Hepatocyte (in vitro differentiated cells): Measurements from ENCODE around the gene REV1. TPM values are rescaled to one million over a fixed set of nuclear protein-coding genes. Genes with fewer than 3 reads are reported as not detected.

ENCODE experiments used
- DNase-seq: peaks from one replicate; pipeline ENCODE4 v3.0.0-alpha.2; 2016; ENCODE audit warnings: low spot score
- H2AFZ ChIP-seq: fragments of 200-600 bp; sonication (generic); 2 replicates; pipeline ENCODE4 v1.6.0; 2016; ENCODE audit warnings: antibody characterized with exemption, mild to moderate bottlenecking
- H3K27ac ChIP-seq: fragments of 200-600 bp; sonication (generic); 2 replicates; pipeline ENCODE4 v1.5.1; 2016; ENCODE audit warnings: mild to moderate bottlenecking
- H3K27me3 ChIP-seq: fragments of 200-600 bp; sonication (generic); 2 replicates; pipeline ENCODE4 v1.6.1; 2016
- H3K36me3 ChIP-seq: fragments of 200-600 bp; sonication (generic); replicated peaks from 2 replicates; pipeline ENCODE4 v1.5.1; 2016; ENCODE audit warnings: low read depth; ENCODE audit not compliant: insufficient read depth
- H3K4me1 ChIP-seq: fragments of 200-600 bp; sonication (generic); 2 replicates; pipeline ENCODE4 v1.5.1; 2016; ENCODE audit warnings: mild to moderate bottlenecking, moderate library complexity; ENCODE audit not compliant: insufficient read depth
- H3K4me2 ChIP-seq: fragments of 200-600 bp; sonication (generic); 2 replicates; pipeline ENCODE4 v1.6.0; 2016
- H3K4me3 ChIP-seq: fragments of 200-600 bp; sonication (generic); 2 replicates; pipeline ENCODE4 v1.5.1; 2016; ENCODE audit warnings: mild to moderate bottlenecking
- H3K79me2 ChIP-seq: fragments of 200-600 bp; sonication (generic); 2 replicates; pipeline ENCODE4 v1.6.0; 2017; ENCODE audit warnings: mild to moderate bottlenecking
- H3K9me2 ChIP-seq: fragments of 200-600 bp; sonication (generic); replicated peaks from 2 replicates; pipeline ENCODE4 v1.6.0; 2017; ENCODE audit warnings: mild to moderate bottlenecking; ENCODE audit not compliant: insufficient read depth
- H3K9me3 ChIP-seq: fragments of 200-600 bp; sonication (generic); 2 replicates; pipeline ENCODE4 v1.5.1; 2016; ENCODE audit warnings: low read depth, mild to moderate bottlenecking
- H4K20me1 ChIP-seq: fragments of 200-600 bp; sonication (generic); 2 replicates; pipeline ENCODE4 v1.6.0; 2016; ENCODE audit warnings: mild to moderate bottlenecking; ENCODE audit not compliant: insufficient read depth, poor library complexity, severe bottlenecking
- CTCF ChIP-seq: fragments of 200-600 bp; sonication (generic); IDR thresholded peaks from 2 replicates; pipeline ENCODE4 v1.5.1; 2016; ENCODE audit warnings: antibody characterized with exemption, mild to moderate bottlenecking; ENCODE audit not compliant: poor library complexity
- EZH2 ChIP-seq: fragments of 200-600 bp; sonication (generic); IDR thresholded peaks from 2 replicates; pipeline ENCODE4 v1.6.1; 2016; ENCODE audit warnings: antibody characterized with exemption, mild to moderate bottlenecking, borderline replicate concordance
- EZH2phosphoT487 ChIP-seq: fragments of 200-600 bp; sonication (generic); IDR thresholded peaks from one replicate; pipeline ENCODE4 v1.6.1; 2018; ENCODE audit warnings: antibody characterized with exemption, mild to moderate bottlenecking, low read depth, moderate library complexity; ENCODE audit not compliant: unreplicated experiment, severe bottlenecking
- WGBS: methylation state at CpG from one replicate; pipeline ENCODE4 v1.1.6; 2016; ENCODE audit warnings: low lambda C conversion rate; ENCODE audit errors: missing lambda C conversion rate; 5-methylcytosine and 5-hydroxymethylcytosine counted together
- polyA plus RNA-seq: library from polyadenylated mRNA; unstranded; fragments of >200 nt; fragmentation: Nextera tagmentation; extraction: Ambion mirVana; gene quantifications from 2 replicates; pipeline ENCODE4 v1.2.1, GENCODE V29; 2016
- total RNA-seq: library from RNA; depleted of rRNA; stranded (reverse); fragments of >200 nt; gene quantifications from 2 replicates; pipeline ENCODE4 v1.2.3, GENCODE V29; 2014

REV1 gene
- total and polyA plus RNA-seq, 2 experiments from 2014 or later, result 25.9 to 31.2 TPM

- DNase-seq, result no peak
- Histone ChIP-seq H3K36me3 (no peaks in the 10 kb centered on the region), H3K9me3 (no peaks in the 10 kb centered on the region), H3K27me3 (no peaks in the 10 kb centered on the region), H3K27ac (no peak overlapping the region), H3K9me2 (no peaks in the 10 kb centered on the region), H3K4me3 (no peak overlapping the region), H3K4me1 (no peaks in the 10 kb centered on the region), H3K79me2 (peaks cover 16% of the 10 kb centered on the region), H4K20me1 (no peaks in the 10 kb centered on the region), H2AFZ (no peak overlapping the region), H3K4me2 (no peak overlapping the region)
- WGBS, result 69% methylated on average over 4 of the region's 4 CpGs
- TF ChIP-seq EZH2, result no peak
- no peak for TF ChIP-seq EZH2phosphoT487
- TF ChIP-seq CTCF, result no peak
Observed at GRCh38 chr2:99445065-99445464, 44.8 kb downstream of the REV1 start.

GRCh38 chr2:99444222-99444621 is 45.6 kb downstream of the REV1 start:
- WGBS, result 100% methylated on average over 2 of the region's 2 CpGs
- TF ChIP-seq EZH2 (no peak), CTCF (no peak), EZH2phosphoT487 (no peak)
- H3K4me1 ChIP-seq, result no peaks in the 10 kb centered on the region
- H4K20me1 ChIP-seq, result no peaks in the 10 kb centered on the region
- DNase-seq, result no peak
- H2AFZ ChIP-seq, result no peak overlapping the region
- no peaks in the 10 kb centered on the region for H3K9me3 ChIP-seq
- H3K4me2 ChIP-seq, result no peak overlapping the region
- H3K36me3 ChIP-seq, result no peaks in the 10 kb centered on the region
- H3K79me2 ChIP-seq, result peaks cover 16% of the 10 kb centered on the region
- no peak overlapping the region for H3K27ac ChIP-seq
- no peaks in the 10 kb centered on the region for H3K9me2 ChIP-seq
- no peak overlapping the region for H3K4me3 ChIP-seq
- no peaks in the 10 kb centered on the region for H3K27me3 ChIP-seq

DNA sequence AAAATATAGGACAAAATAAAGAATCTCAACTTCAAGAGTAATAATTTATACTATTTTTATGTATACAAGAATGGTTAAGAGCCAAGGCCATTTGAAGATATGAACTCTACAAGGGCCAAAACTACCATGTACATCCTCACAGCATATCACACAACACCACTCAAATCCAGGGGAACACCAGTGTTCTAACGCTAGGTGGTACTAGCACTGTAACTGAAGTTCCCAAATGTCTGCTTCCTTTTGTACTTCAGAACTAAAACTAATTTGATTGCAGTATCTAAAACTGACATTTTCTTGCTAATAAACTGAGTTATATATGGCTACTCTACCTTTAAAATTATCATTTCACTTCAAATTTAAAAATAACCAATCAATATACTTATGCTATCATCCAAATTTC is 47.0 kb downstream of the REV1 start:
- Histone ChIP-seq H4K20me1 (no peaks in the 10 kb centered on the region), H3K79me2 (peaks cover 16% of the 10 kb centered on the region), H3K36me3 (no peaks in the 10 kb centered on the region), H3K9me3 (no peaks in the 10 kb centered on the region), H3K4me1 (no peaks in the 10 kb centered on the region), H3K9me2 (no peaks in the 10 kb centered on the region), H3K27ac (no peak overlapping the region), H2AFZ (no peak overlapping the region), H3K4me3 (no peak overlapping the region), H3K4me2 (no peak overlapping the region), H3K27me3 (no peaks in the 10 kb centered on the region)
- no peak for DNase-seq
- WGBS, result 60% methylated on average over 1 of the region's 1 CpG
- no peak for TF ChIP-seq EZH2phosphoT487
- TF ChIP-seq CTCF, result peak; percentile 34
- no peak for TF ChIP-seq EZH2
